HUES6 (cell line): ENCODE measurements around the gene SIMC1.
"Not testable (repeated sequence)": the region's sequence is repeated elsewhere in the genome, so short reads cannot be mapped to it uniquely, and the experiment has no call there.

Experiments
- H3K27ac ChIP-seq: 2 replicates; pipeline ENCODE4 v1.7.0; 2013; ENCODE audit warnings: low read depth, mild to moderate bottlenecking, low read length, inconsistent platforms
- H3K27me3 ChIP-seq: 2 replicates; pipeline ENCODE4 v1.6.1; 2013; ENCODE audit warnings: low read length; ENCODE audit not compliant: control insufficient read depth, insufficient read depth
- H3K36me3 ChIP-seq: 2 replicates; pipeline ENCODE4 v1.6.1; 2013; ENCODE audit warnings: low read length; ENCODE audit not compliant: control insufficient read depth, insufficient read depth
- H3K4me1 ChIP-seq: 2 replicates; pipeline ENCODE4 v1.6.1; 2013; ENCODE audit warnings: low read length; ENCODE audit not compliant: control insufficient read depth, insufficient read depth
- H3K4me3 ChIP-seq: 2 replicates; pipeline ENCODE4 v1.5.1; 2013; ENCODE audit warnings: low read depth, low read length
- H3K9ac ChIP-seq: one replicate; pipeline ENCODE4 v1.6.1; 2013; ENCODE audit warnings: mild to moderate bottlenecking, low read length
- H3K9me3 ChIP-seq: 2 replicates; pipeline ENCODE4 v1.6.1; 2013; ENCODE audit warnings: low read depth, low read length; ENCODE audit not compliant: control insufficient read depth, insufficient read depth

SIMC1 gene

DNA sequence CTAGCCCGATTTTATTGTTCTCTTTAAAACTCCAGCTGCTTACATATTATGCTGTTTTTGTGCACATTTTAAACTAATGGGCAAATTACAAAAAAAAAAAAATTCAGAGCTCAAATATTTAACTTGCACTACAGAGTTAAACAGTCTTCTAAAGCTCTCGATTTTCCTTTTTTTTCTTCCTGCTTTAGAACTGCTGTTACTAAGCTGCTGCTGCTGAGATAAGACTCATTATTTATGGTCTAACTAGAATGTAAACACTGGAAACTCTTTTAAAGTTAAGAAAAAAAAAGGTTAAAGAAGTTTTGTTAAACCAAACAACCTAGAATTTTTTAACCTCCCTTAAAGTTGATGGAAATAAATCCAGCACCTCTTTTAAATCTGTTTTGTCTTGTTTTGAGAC is 20.5 kb upstream of the SIMC1 start:
- not testable (repeated sequence) for H3K4me1 ChIP-seq, H3K9ac ChIP-seq, H3K27me3 ChIP-seq, H3K4me3 ChIP-seq, H3K27ac ChIP-seq, H3K36me3 ChIP-seq, H3K9me3 ChIP-seq

DNA sequence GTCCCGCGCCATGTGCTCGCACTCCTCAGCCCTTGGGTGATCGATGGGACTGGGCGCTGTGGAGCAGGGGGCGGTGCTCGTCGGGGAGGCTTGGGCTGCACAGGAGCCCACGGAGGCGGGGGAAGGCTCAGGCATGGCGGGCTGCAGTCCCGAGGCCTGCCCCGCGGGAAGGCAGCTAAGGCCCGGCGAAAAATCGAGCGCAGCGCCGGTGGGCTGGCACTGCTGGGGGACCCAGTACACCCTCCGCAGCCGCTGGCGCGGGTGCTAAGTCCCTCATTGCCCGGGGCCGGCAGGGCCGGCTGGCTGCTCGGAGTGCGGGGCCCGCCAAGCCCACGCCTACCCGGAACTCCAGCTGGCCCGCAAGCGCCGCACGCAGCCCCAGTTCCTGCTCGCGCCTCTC is 16.2 kb upstream of the SIMC1 start:
- not testable (repeated sequence) for H3K9ac ChIP-seq, H3K4me3 ChIP-seq, H3K4me1 ChIP-seq, H3K36me3 ChIP-seq, H3K27ac ChIP-seq, H3K9me3 ChIP-seq, H3K27me3 ChIP-seq

DNA sequence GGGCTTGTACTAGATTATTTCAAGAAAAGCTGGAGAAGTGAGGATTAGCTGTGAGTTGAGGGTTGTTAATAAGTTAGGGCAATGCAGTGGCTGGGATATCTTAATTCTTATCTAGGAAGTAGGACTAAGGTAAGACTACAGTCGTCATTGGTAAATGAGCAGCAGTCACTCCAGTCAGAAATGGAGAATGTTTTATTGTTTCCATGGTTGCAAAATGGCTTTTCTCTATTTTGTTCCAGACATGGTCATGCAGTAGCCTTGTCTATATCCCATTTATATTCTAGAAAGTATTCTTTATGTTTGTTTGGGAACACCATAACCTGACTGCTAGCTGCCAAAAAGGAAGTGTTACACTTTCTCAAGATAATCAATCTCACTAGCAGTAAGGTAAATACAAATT is 9.9 kb upstream of the SIMC1 start:
- not testable (repeated sequence) for H3K4me1 ChIP-seq, H3K27me3 ChIP-seq, H3K27ac ChIP-seq, H3K9ac ChIP-seq, H3K9me3 ChIP-seq, H3K4me3 ChIP-seq, H3K36me3 ChIP-seq

DNA sequence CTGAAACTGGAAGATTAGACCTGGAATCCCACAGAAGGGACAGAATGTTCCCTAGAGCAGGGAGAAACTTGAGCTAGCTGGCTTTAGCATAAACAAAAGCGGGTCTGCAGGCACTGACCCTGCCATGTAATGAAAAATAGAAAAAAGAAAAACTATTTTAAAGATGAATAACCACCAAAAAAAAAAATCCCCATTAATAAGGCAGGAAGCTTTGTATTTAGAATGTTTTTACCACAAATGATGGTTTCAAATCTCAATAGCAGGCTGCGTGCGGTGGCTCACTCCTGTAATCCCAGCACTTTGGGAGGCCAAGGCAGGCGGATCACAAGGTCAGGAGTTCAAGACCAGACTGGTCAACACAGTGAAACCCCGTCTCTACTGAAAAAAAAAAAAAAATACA is 5.0 kb upstream of the SIMC1 start:
- not testable (repeated sequence) for H3K27me3 ChIP-seq, H3K9me3 ChIP-seq, H3K9ac ChIP-seq, H3K36me3 ChIP-seq, H3K27ac ChIP-seq, H3K4me1 ChIP-seq, H3K4me3 ChIP-seq

DNA sequence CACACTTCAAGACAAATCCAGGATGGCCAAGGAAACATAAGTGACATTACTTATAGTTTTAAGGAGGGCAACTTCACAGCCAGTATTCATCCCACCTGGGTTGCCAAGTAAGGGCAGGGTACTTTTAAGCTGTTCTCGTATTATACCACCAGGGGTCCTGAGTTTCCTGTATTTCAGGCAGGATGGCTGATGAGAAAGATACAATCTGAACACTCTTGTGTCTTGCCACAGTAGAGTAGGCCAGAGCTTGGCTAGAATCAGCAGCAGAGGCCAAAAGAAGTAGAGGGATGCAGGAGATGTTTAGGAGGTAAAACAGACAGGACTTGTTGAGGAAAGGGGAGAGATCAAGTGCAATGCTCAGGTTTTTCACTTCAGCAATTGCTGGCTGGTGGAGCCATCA is 3.1 kb upstream of the SIMC1 start:
- not testable (repeated sequence) for H3K27ac ChIP-seq, H3K9ac ChIP-seq, H3K4me1 ChIP-seq, H3K27me3 ChIP-seq, H3K36me3 ChIP-seq, H3K4me3 ChIP-seq, H3K9me3 ChIP-seq

DNA sequence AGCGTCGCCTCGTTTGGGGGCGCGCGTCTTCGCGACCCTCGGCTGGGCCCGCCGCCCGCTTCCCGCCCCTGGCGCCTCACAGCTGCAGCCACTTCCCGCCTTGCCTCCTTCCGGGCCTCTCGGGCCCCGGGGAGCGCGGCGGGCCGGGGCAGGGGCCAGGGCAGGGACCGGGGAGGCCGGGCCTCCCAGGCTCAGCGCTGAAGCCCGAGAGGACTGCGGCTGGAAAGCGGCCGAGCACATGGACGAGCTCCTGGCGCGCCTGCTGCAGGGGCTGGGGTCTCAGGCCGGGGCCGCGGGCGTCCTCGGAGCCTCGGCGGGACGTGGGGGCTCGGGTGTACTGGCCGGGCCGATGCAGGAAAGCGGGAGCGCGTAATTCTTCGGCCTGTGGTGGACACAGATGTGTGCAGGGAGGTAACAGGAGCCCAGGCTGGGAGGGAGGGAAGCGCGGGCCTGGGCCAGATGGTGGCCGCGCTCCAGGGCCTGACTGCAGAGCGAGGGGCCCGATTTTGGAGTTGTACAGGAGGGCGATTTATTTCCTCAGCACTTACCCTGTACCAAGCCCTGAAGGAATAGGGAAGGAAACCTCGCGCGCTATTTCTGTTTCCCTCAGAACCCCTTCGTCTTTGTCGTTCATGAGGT is 540 bp downstream of the SIMC1 start:
- H3K9ac ChIP-seq, H3K4me1 ChIP-seq, H3K36me3 ChIP-seq, H3K27me3 ChIP-seq, H3K27ac ChIP-seq, H3K9me3 ChIP-seq: not testable (repeated sequence)
- peak overlapping the region; percentile 36; the same call in 1 of the 2 replicates for H3K4me3 ChIP-seq

DNA sequence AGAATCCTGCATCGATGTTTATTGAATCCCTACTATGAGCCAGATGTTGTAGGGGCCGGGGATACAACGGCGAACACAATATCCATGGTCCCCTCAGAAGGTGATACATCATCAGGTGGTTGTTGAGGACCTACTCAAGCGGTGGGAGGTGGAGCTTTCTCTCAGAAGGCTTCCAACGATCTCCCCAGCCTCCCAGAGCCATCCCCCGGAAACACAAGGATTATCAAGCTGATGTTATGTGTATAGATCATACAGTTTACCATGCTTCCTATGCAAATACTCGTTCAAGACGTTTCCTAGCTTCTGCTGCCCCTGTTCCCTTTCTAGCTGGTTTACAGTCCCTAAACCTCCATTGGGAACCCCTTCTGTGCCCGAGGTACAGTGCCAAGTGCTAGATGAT is 1.1 kb downstream of the SIMC1 start:
- H3K9me3 ChIP-seq, H3K36me3 ChIP-seq, H3K4me1 ChIP-seq, H3K4me3 ChIP-seq, H3K27ac ChIP-seq, H3K27me3 ChIP-seq, H3K9ac ChIP-seq: not testable (repeated sequence)

DNA sequence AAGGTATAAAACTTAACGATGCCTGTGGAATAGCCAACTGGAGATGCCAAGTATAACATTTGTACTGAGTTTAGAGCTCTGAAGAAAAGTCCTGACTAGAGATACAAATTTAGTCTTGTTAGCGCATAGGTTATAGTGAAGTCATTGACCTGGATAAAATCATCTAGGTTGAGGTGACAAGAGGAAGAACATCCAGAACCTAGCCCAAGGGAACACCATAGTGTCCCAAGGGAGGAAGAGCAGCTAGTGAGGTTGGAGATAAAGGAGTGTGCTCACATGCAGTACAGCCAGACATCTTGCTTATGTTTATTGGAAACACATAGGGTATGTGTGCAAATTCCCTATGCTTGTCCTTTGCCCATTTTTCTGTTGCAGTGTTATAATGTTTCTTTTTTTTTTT is 6.1 kb downstream of the SIMC1 start:
- not testable (repeated sequence) for H3K4me1 ChIP-seq, H3K36me3 ChIP-seq, H3K9ac ChIP-seq, H3K9me3 ChIP-seq, H3K27me3 ChIP-seq, H3K4me3 ChIP-seq, H3K27ac ChIP-seq

DNA sequence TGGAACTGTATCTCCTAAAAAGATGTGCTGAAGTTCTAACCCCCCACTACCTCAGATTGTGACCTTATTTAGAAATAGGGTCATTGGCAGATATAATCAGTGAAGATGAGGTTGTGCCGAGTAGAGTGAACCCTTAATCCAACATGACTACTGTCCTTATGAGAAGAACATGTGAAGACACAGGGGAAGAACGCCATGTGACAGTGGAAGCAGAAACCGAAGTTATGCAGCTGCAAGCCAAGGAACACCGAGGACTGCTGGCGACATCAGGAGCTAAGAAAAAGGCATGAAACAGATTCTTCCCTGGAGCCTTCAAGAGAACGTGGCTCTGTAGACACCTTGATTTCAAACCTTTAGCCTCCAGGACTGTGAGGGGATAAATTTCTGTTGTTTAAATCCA is 6.8 kb downstream of the SIMC1 start:
- H3K4me1 ChIP-seq, H3K27ac ChIP-seq, H3K9ac ChIP-seq, H3K9me3 ChIP-seq, H3K27me3 ChIP-seq, H3K4me3 ChIP-seq, H3K36me3 ChIP-seq: not testable (repeated sequence)

DNA sequence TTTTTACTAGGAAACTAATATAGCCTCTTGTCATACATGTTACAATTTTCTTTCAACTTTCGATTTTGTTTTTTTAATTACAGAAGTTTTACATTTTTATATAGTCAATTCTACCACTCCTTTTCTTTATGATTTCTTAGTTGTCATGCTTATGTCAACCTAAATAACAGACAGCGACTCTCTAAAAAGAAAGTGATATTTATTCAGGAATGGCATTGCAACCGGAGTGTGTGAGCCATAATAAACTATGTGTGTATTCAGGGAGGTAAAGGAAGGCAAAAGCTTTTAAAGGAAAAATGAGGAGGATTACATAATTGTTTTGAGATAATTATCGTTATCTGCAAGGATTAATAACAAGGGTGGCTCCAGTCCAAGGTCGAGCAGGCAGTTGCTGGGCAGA is 7.3 kb downstream of the SIMC1 start:
- H3K36me3 ChIP-seq, H3K27me3 ChIP-seq, H3K4me1 ChIP-seq, H3K27ac ChIP-seq, H3K9ac ChIP-seq, H3K4me3 ChIP-seq, H3K9me3 ChIP-seq: not testable (repeated sequence)

DNA sequence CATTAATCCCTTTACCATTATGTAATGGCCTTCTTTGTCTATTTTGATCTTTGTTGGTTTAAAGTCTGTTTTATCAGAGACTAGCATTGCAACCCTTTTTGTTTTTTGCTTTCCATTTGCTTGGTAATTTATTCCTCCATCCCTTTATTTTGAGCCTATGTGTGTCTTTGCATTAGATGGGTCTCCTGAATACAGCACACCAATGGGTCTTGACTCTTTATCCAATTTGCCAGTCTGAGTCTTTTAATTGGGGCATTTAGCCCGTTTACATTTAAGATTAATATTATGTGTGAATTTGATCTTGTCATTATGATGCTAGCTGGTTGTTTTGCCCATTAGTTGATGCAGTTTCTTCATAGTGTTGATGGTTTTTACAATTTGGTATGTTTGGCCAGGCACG is 12.5 kb downstream of the SIMC1 start:
- H3K27me3 ChIP-seq, H3K4me1 ChIP-seq, H3K9me3 ChIP-seq, H3K9ac ChIP-seq, H3K4me3 ChIP-seq, H3K27ac ChIP-seq, H3K36me3 ChIP-seq: not testable (repeated sequence)

DNA sequence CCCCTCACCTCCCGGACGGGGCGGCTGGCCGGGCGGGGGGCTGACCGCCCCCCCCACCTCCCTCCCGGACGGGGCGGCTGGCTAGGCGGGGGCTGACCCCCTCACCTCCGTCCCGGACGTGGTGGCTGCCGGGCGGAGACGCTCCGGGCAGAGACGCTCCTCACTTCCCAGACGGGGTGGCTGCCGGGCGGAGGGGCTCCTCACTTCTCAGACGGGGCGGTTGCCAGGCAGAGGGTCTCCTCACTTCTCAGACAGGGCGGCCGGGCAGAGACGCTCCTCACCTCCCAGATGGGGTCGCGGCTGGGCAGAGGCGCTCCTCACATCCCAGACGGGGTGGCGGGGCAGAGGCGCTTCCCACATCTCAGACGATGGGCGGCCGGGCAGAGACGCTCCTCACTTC is 13.9 kb downstream of the SIMC1 start:
- H3K4me3 ChIP-seq, H3K9me3 ChIP-seq, H3K36me3 ChIP-seq, H3K27ac ChIP-seq, H3K9ac ChIP-seq, H3K27me3 ChIP-seq, H3K4me1 ChIP-seq: not testable (repeated sequence)
